HEK293T (cell line): ENCODE data around the gene KCNJ4.
"Not testable (repeated sequence)": the region's sequence is repeated elsewhere in the genome, so short reads cannot be mapped to it uniquely, and the experiment has no call there.

Experiments
- ELF4 ChIP-seq: fragments of 450-650 bp; IDR thresholded peaks from 2 replicates; pipeline ENCODE4 v1.6.1; 2017; ENCODE audit warnings: antibody characterized with exemption
- FOXA1 ChIP-seq: fragments of 450-650 bp; IDR thresholded peaks from 2 replicates; pipeline ENCODE4 v1.6.1; 2016; ENCODE audit warnings: mild to moderate bottlenecking
- FOXK2 ChIP-seq: fragments of 450-650 bp; IDR thresholded peaks from 2 replicates; pipeline ENCODE4 v1.6.1; 2016; ENCODE audit warnings: mild to moderate bottlenecking
- FOXM1 ChIP-seq: fragments of 450-650 bp; IDR thresholded peaks from 2 replicates; pipeline ENCODE4 v1.6.1; 2017; ENCODE audit warnings: mild to moderate bottlenecking, borderline replicate concordance
- HDGF ChIP-seq: fragments of 450-650 bp; IDR thresholded peaks from 2 replicates; pipeline ENCODE4 v1.6.1; 2017; ENCODE audit warnings: antibody characterized with exemption, borderline replicate concordance
- SUZ12 ChIP-seq: fragments of 450-650 bp; IDR thresholded peaks from 2 replicates; pipeline ENCODE4 v1.6.1; 2016; ENCODE audit warnings: mild to moderate bottlenecking
- TF ChIP-seq, protein P1 (sequence below): fragments of 450-650 bp; IDR thresholded peaks from 2 replicates; pipeline ENCODE4 v1.6.1; 2016

DNA sequence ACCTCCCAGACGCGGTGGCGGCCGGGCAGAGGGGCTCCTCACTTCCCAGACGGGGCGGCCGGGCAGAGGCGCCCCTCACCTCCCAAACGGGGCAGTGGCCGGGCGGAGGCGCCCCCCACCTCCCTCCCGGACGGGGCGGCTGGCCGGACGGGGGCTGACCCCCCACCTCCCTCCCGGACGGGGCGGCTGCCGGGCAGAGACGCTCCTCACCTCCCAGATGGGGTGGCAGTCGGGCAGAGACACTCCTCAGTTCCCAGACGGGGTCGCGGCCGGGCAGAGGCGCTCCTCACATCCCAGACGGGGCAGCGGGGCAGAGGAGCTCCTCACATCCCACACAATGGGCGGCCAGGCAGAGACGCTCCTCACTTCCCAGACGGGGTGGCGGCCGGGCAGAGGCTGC, 45.1 kb downstream of the KCNJ4 start:
- TF ChIP-seq HDGF, ELF4, FOXA1, FOXM1, SUZ12, FOXK2: not testable (repeated sequence)
- TF ChIP-seq, protein P1, sequence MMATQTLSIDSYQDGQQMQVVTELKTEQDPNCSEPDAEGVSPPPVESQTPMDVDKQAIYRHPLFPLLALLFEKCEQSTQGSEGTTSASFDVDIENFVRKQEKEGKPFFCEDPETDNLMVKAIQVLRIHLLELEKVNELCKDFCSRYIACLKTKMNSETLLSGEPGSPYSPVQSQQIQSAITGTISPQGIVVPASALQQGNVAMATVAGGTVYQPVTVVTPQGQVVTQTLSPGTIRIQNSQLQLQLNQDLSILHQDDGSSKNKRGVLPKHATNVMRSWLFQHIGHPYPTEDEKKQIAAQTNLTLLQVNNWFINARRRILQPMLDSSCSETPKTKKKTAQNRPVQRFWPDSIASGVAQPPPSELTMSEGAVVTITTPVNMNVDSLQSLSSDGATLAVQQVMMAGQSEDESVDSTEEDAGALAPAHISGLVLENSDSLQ: not testable (repeated sequence)
